GM18909 (cell line): ENCODE measurements around the gene CTNNBIP1.
"Not testable (repeated sequence)": the region's sequence is repeated elsewhere in the genome, so short reads cannot be mapped to it uniquely, and the experiment has no call there.

ENCODE experiments used
- ATAC-seq: cut with Tn5 transposase; IDR thresholded peaks from one replicate; pipeline ENCODE4 v1.9.1; 2021; ENCODE audit warnings: mild to moderate bottlenecking; ENCODE audit not compliant: unreplicated experiment, poor library complexity

CTNNBIP1 gene

GRCh38 chr1:9910076-9910422 is at the start of gene CTNNBIP1:
Gene CTNNBIP1, minus strand, starts transcription at chr1:9910269. Its CDS starts 38,205 bp downstream, at chr1:9872064.
- peak; percentile 80 for ATAC-seq

- no peak for ATAC-seq
These were observed 47.7 kb upstream of the CTNNBIP1 start for GRCh38 chr1:9957726-9958125.

- no peak for ATAC-seq
These were observed 36.2 kb upstream of the CTNNBIP1 start for GRCh38 chr1:9946315-9946714.

GRCh38 chr1:9942939-9943788 is 33.1 kb upstream of the CTNNBIP1 start, which contains the start of the genes LZIC and NMNAT1:
Gene LZIC, minus strand, starts transcription at chr1:9943391. Its CDS starts 6,772 bp downstream, at chr1:9936619.
Gene NMNAT1, plus strand, starts transcription at chr1:9943475. Its CDS starts 28,599 bp downstream, at chr1:9972074.
- peak; percentile 89 for ATAC-seq

GRCh38 chr1:9942399-9942938 is 32.4 kb upstream of the CTNNBIP1 start:
- peak; percentile 12 for ATAC-seq

GRCh38 chr1:9929431-9930385 is 19.6 kb upstream of the CTNNBIP1 start:
- ATAC-seq: no peak

GRCh38 chr1:9927259-9927658 is 17.2 kb upstream of the CTNNBIP1 start:
- ATAC-seq: no peak

- no peak for ATAC-seq
These were observed 12.3 kb upstream of the CTNNBIP1 start for GRCh38 chr1:9922342-9922741.

GRCh38 chr1:9920606-9921005 is 10.5 kb upstream of the CTNNBIP1 start:
- ATAC-seq: no peak

GRCh38 chr1:9917901-9918300 is 7.8 kb upstream of the CTNNBIP1 start:
- ATAC-seq: no peak

- not testable (repeated sequence) for ATAC-seq
These were observed 7.4 kb upstream of the CTNNBIP1 start for GRCh38 chr1:9917495-9917894.

- ATAC-seq: no peak
These were observed 6.4 kb upstream of the CTNNBIP1 start for GRCh38 chr1:9916452-9916851.

- no peak for ATAC-seq
These were observed 4.5 kb upstream of the CTNNBIP1 start for GRCh38 chr1:9914610-9914937.

GRCh38 chr1:9912264-9912936 is 2.3 kb upstream of the CTNNBIP1 start:
- no peak for ATAC-seq

GRCh38 chr1:9910423-9911178 is 532 bp upstream of the CTNNBIP1 start:
- ATAC-seq: peak; percentile 94

- ATAC-seq: peak; percentile 9
These were observed 629 bp downstream of the CTNNBIP1 start for GRCh38 chr1:9909234-9910046.

GRCh38 chr1:9908871-9909233 is 1.2 kb downstream of the CTNNBIP1 start:
- no peak for ATAC-seq

GRCh38 chr1:9907441-9907840 is 2.6 kb downstream of the CTNNBIP1 start:
- no peak for ATAC-seq

- ATAC-seq: no peak
These were observed 3.6 kb downstream of the CTNNBIP1 start for GRCh38 chr1:9906466-9906865.
